CD4-positive, alpha-beta T cell (primary cell): ENCODE measurements around the gene FNDC3A. TPM values are rescaled to one million over a fixed set of nuclear protein-coding genes. Genes with fewer than 3 reads are reported as not detected.

Experiments
- ATAC-seq: fragments of 200-7000 bp; cut with Tn5 transposase; one replicate; pipeline ENCODE4 v1.10.0; 2022; ENCODE audit warnings: mild to moderate bottlenecking; ENCODE audit not compliant: poor library complexity
- CTCF ChIA-PET: fragments of 350-600 bp; sonication (Branson Sonifier 250); formaldehyde crosslinking; loops from one replicate; lab custom pipeline; 2021; ENCODE audit warnings: antibody characterized with exemption, inconsistent platforms; lab: Charles Lee
- POLR2A ChIA-PET: fragments of 350-600 bp; sonication (Branson Sonifier 250); formaldehyde crosslinking; loops from one replicate; lab custom pipeline; 2021; ENCODE audit warnings: antibody characterized with exemption, inconsistent platforms; lab: Charles Lee
- DNase-seq, 14 experiments: peaks; one replicate each; pipeline ENCODE4 v3.0.0-alpha.2; 2013 to 2020; ENCODE audit warnings: mixed read lengths in 2 of 14
- H3K27ac ChIP-seq, 2 donors: one replicate each; pipeline versions ENCODE4 v1.5.1 to v1.7.0; 2013; ENCODE audit warnings: low read length in 2 of 2, low read depth in 1 of 2, mild to moderate bottlenecking in 1 of 2
- H3K27me3 ChIP-seq, 2 experiments: 1 replicate in 1 of 2; 2 replicates in 1 of 2; pipeline versions ENCODE4 v1.6.1 to v1.7.0; 2013; ENCODE audit warnings: low read length in 2 of 2, control low read depth in 1 of 2, mild to moderate bottlenecking in 1 of 2, moderate library complexity in 1 of 2; ENCODE audit not compliant: insufficient read depth in 2 of 2, control insufficient read depth in 1 of 2
- H3K36me3 ChIP-seq: one replicate; pipeline ENCODE4 v1.6.1; 2013; ENCODE audit warnings: low read length, control low read depth; ENCODE audit not compliant: insufficient read depth
- H3K4me1 ChIP-seq: one replicate; pipeline ENCODE4 v1.6.1; 2013; ENCODE audit warnings: low read length, control low read depth; ENCODE audit not compliant: insufficient read depth
- H3K4me3 ChIP-seq: one replicate; pipeline ENCODE4 v1.5.1; 2013; ENCODE audit warnings: mild to moderate bottlenecking, low read length, moderate library complexity
- H3K9me3 ChIP-seq, 2 experiments: 1 replicate in 1 of 2; 2 replicates in 1 of 2; pipeline versions ENCODE4 v1.6.1 to v1.7.0; 2013; ENCODE audit warnings: low read length in 2 of 2, mild to moderate bottlenecking in 2 of 2, control low read depth in 1 of 2, moderate library complexity in 1 of 2; ENCODE audit not compliant: control insufficient read depth in 1 of 2, insufficient read depth in 1 of 2
- H3K27ac Mint-ChIP-seq: one replicate; pipeline ENCODE4 v1.8.0; 2020; ENCODE audit warnings: mixed read lengths
- H3K27me3 Mint-ChIP-seq: one replicate; pipeline ENCODE4 v1.8.0; 2021; ENCODE audit warnings: mixed read lengths
- H3K36me3 Mint-ChIP-seq: one replicate; pipeline ENCODE4 v1.8.0; 2021; ENCODE audit warnings: low read depth, mixed read lengths
- H3K4me1 Mint-ChIP-seq: one replicate; pipeline ENCODE4 v1.8.0; 2021; ENCODE audit warnings: low read depth, mixed read lengths
- H3K4me3 Mint-ChIP-seq: one replicate; pipeline ENCODE4 v1.8.0; 2020; ENCODE audit warnings: mild to moderate bottlenecking, mixed read lengths
- H3K9me3 Mint-ChIP-seq: one replicate; pipeline ENCODE4 v1.8.0; 2020; ENCODE audit warnings: mixed read lengths
- CTCF ChIP-seq: fragments of 200-600 bp; IDR thresholded peaks from one replicate; pipeline ENCODE4 v1.8.0; 2022; ENCODE audit warnings: antibody characterized with exemption, mild to moderate bottlenecking
- intact Hi-C, 2 experiments: fragments of 100-400 bp; cut with DNase I in 1 of 2; cut with micrococcal nuclease in 1 of 2; formaldehyde crosslinking; loops; one replicate each; pipeline versions ENCODE4 v1.15.1 to v1.9.0; 2023 to 2025; cut with DNase I, micrococcal nuclease
- total RNA-seq, 174 experiments: library from RNA in 2 of 174; stranded (reverse) in 2 of 174; gene quantifications; one replicate each; pipeline ENCODE4 v1.2.3 and lab custom pipeline; 2021 to 2026

FNDC3A gene
- total RNA-seq, 2 experiments from 2014 or later, result 27.7 to 28.6 TPM

GRCh38 chr13:48942131-48942530, 33.6 kb upstream of the FNDC3A start:
- DNase-seq (no peak), ATAC-seq (no peak)
- TF ChIP-seq CTCF, result no peak
- Mint-ChIP-seq H3K36me3 (no peaks in the 10 kb centered on the region), H3K27ac (no peak overlapping the region), H3K4me1 (no peaks in the 10 kb centered on the region), H3K27me3 (no peaks in the 10 kb centered on the region), H3K9me3 (no peaks in the 10 kb centered on the region), H3K4me3 (no peak overlapping the region)
- POLR2A ChIA-PET, result no interaction called here
- Histone ChIP-seq H3K36me3 (no peaks in the 10 kb centered on the region), H3K4me3 (no peak overlapping the region), H3K27me3 (no peaks in the 10 kb centered on the region), H3K9me3 (no peaks in the 10 kb centered on the region), H3K4me1 (no peaks in the 10 kb centered on the region), H3K27ac (no peak overlapping the region)
- CTCF ChIA-PET, result no interaction called here
- intact Hi-C loops, result no loop called here

- ATAC-seq, result no peak
- Mint-ChIP-seq H3K4me3 (no peak overlapping the region), H3K4me1 (no peaks in the 10 kb centered on the region), H3K27me3 (no peaks in the 10 kb centered on the region), H3K27ac (no peak overlapping the region), H3K9me3 (no peaks in the 10 kb centered on the region), H3K36me3 (no peaks in the 10 kb centered on the region)
- intact Hi-C loops, result no loop called here
- no peaks in the 10 kb centered on the region for H3K4me1 ChIP-seq
- no peaks in the 10 kb centered on the region for H3K27me3 ChIP-seq
- TF ChIP-seq CTCF, result no peak
- no peaks in the 10 kb centered on the region for H3K9me3 ChIP-seq
- H3K36me3 ChIP-seq, result no peaks in the 10 kb centered on the region
- no peak for DNase-seq
- no peak overlapping the region for H3K4me3 ChIP-seq
- no peak overlapping the region for H3K27ac ChIP-seq
- POLR2A ChIA-PET, result interaction anchor here (0.8 kb wide), 1 partner anchor 31 kb away, joined by 3 read pairs; no protein-coding TSS in a partner anchor
- CTCF ChIA-PET, result no interaction called here
These were observed 31.5 kb upstream of the FNDC3A start for GRCh38 chr13:48944221-48944620.

- DNase-seq (no peak), ATAC-seq (no peak)
- no peak overlapping the region for H3K27ac Mint-ChIP-seq
- no peaks in the 10 kb centered on the region for H3K9me3 ChIP-seq
- no peak overlapping the region for H3K27ac ChIP-seq
- no peaks in the 10 kb centered on the region for H3K4me1 ChIP-seq
- no peaks in the 10 kb centered on the region for H3K36me3 ChIP-seq
- no peaks in the 10 kb centered on the region for H3K27me3 ChIP-seq
- H3K4me3 Mint-ChIP-seq, result no peak overlapping the region
- H3K36me3 Mint-ChIP-seq, result no peaks in the 10 kb centered on the region
- H3K4me1 Mint-ChIP-seq, result no peaks in the 10 kb centered on the region
- POLR2A ChIA-PET, result no interaction called here
- no peak overlapping the region for H3K4me3 ChIP-seq
- H3K9me3 Mint-ChIP-seq, result no peaks in the 10 kb centered on the region
- CTCF ChIA-PET, result no interaction called here
- no peak for TF ChIP-seq CTCF
- H3K27me3 Mint-ChIP-seq, result no peaks in the 10 kb centered on the region
- intact Hi-C loops, result no loop called here
These were observed 30.1 kb upstream of the FNDC3A start for GRCh38 chr13:48945626-48946025.
